ENCODE results near the gene LRP3. TPM values are rescaled to one million over a fixed set of nuclear protein-coding genes. Genes with fewer than 3 reads are reported as not detected.

The LRP3 gene
- polyA plus RNA-seq, 1 of the 3 experiments (the other 2 are of a cell fraction): 8.2 TPM

GRCh38 chr19:33161201-33161600, 32.9 kb upstream of the LRP3 start:
- Histone ChIP-seq H3K27ac (ENCODE audit: low read depth in 2 of 2, low read length in 1 of 2) (no peak overlapping the region), H4K20me1 (ENCODE audit: insufficient read depth) (no peaks in the 10 kb centered on the region), H3K9me2 (no peaks in the 10 kb centered on the region), H3K9me3 (no peaks in the 10 kb centered on the region), H3K9ac (no peak overlapping the region), H3K36me3 (replicated peaks in 1 of 2; ENCODE audit: control insufficient read depth in 1 of 2, insufficient read depth in 2 of 2, low read length in 1 of 2) (no peaks in the 10 kb centered on the region), H3K4me3 (ENCODE audit: low read depth in 2 of 2, low read length in 1 of 2) (no peak overlapping the region), H3K27me3 (ENCODE audit: insufficient read depth) (no peaks in the 10 kb centered on the region), H3F3A (replicated peaks; ENCODE audit: insufficient read depth) (no peaks in the 10 kb centered on the region), H3K4me2 (no peak overlapping the region), H3K4me1 (ENCODE audit: control insufficient read depth in 1 of 2, insufficient read depth in 2 of 2, low read depth in 1 of 2, low read length in 1 of 2) (no peaks in the 10 kb centered on the region; a peak in 1 of 4 replicates), H3K79me2 (ENCODE audit: insufficient read depth) (no peaks in the 10 kb centered on the region), H2AFZ (ENCODE audit: low read depth) (no peak overlapping the region)
- WGBS (ENCODE audit: low lambda C conversion rate): 78% methylated on average over 4 of the region's 4 CpGs
- POLR2A ChIA-PET: interaction anchor here (1.2 kb wide), 1 partner anchor 16 kb away, joined by 3 read pairs; no protein-coding TSS in a partner anchor
- TF ChIP-seq RCOR1 (IDR thresholded peaks at IDR 0.05; ENCODE audit: low read length) (no peak), EZH2phosphoT487 (IDR thresholded peaks at IDR 0.05; ENCODE audit: borderline replicate concordance, low read depth) (no peak), EP300 (IDR thresholded peaks at IDR 0.05; ENCODE audit: borderline replicate concordance in 1 of 2, low read depth in 1 of 2, low read length in 1 of 2) (no peak), IRF3 (IDR thresholded peaks at IDR 0.05; ENCODE audit: low read depth, low read length) (no peak), GATA2 (CRISPR knock-in tag; IDR thresholded peaks at IDR 0.05) (no peak), CHD2 (IDR thresholded peaks at IDR 0.05; ENCODE audit: low read length, partially characterized antibody) (no peak), RXRA (IDR thresholded peaks at IDR 0.05; ENCODE audit: borderline replicate concordance, low read depth) (no peak), TAF1 (IDR thresholded peaks at IDR 0.05; ENCODE audit: borderline replicate concordance, low read depth, low read length) (no peak), ZBTB33 (IDR thresholded peaks at IDR 0.05; ENCODE audit: borderline replicate concordance, low read depth) (no peak), USF1 (IDR thresholded peaks at IDR 0.05; ENCODE audit: borderline replicate concordance, low read depth) (no peak), TCF12 (IDR thresholded peaks at IDR 0.05) (no peak), MXI1 (IDR thresholded peaks at IDR 0.05; ENCODE audit: low read depth, low read length) (no peak), MEF2A (IDR thresholded peaks at IDR 0.05; ENCODE audit: borderline replicate concordance, low read depth) (no peak), PBX3 (IDR thresholded peaks at IDR 0.05) (no peak), RAD21 (IDR thresholded peaks at IDR 0.05; ENCODE audit: low read length) (no peak), SIN3A (IDR thresholded peaks at IDR 0.05; ENCODE audit: borderline replicate concordance, low read depth, low read length) (no peak), FOSL2 (IDR thresholded peaks at IDR 0.05; ENCODE audit: borderline replicate concordance, low read depth) (no peak), REST (IDR thresholded peaks at IDR 0.05; ENCODE audit: low read depth, low read length) (no peak), FOXJ3 (CRISPR knock-in tag; IDR thresholded peaks at IDR 0.05) (no peak)
- TF ChIP-seq, protein P1, sequence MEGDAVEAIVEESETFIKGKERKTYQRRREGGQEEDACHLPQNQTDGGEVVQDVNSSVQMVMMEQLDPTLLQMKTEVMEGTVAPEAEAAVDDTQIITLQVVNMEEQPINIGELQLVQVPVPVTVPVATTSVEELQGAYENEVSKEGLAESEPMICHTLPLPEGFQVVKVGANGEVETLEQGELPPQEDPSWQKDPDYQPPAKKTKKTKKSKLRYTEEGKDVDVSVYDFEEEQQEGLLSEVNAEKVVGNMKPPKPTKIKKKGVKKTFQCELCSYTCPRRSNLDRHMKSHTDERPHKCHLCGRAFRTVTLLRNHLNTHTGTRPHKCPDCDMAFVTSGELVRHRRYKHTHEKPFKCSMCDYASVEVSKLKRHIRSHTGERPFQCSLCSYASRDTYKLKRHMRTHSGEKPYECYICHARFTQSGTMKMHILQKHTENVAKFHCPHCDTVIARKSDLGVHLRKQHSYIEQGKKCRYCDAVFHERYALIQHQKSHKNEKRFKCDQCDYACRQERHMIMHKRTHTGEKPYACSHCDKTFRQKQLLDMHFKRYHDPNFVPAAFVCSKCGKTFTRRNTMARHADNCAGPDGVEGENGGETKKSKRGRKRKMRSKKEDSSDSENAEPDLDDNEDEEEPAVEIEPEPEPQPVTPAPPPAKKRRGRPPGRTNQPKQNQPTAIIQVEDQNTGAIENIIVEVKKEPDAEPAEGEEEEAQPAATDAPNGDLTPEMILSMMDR (IDR thresholded peaks at IDR 0.05): no peak
- no peak for DNase-seq
- CTCF ChIA-PET: interaction anchor here (0.8 to 1.8 kb wide), 4 partner anchors 16 to 23 kb away, joined by 3 to 9 read pairs (median 4); no protein-coding TSS in a partner anchor

Measured in SK-N-SH (cell line).